Activated CD8-positive, alpha-beta memory T cell treated with anti-CD3 and anti-CD28 coated beads for 1 hour (primary cell): Measurements from ENCODE around the gene FBXO34.
"Not testable (repeated sequence)": the region's sequence is repeated elsewhere in the genome, so short reads cannot be mapped to it uniquely, and the experiment has no call there.

ENCODE experiments used
- DNase-seq, 2 donors: peaks; one replicate each; pipeline ENCODE4 v3.0.0-alpha.2; 2020; ENCODE audit warnings: low read depth in 1 of 2; ENCODE audit errors: extremely low read depth in 1 of 2

Gene FBXO34

DNA sequence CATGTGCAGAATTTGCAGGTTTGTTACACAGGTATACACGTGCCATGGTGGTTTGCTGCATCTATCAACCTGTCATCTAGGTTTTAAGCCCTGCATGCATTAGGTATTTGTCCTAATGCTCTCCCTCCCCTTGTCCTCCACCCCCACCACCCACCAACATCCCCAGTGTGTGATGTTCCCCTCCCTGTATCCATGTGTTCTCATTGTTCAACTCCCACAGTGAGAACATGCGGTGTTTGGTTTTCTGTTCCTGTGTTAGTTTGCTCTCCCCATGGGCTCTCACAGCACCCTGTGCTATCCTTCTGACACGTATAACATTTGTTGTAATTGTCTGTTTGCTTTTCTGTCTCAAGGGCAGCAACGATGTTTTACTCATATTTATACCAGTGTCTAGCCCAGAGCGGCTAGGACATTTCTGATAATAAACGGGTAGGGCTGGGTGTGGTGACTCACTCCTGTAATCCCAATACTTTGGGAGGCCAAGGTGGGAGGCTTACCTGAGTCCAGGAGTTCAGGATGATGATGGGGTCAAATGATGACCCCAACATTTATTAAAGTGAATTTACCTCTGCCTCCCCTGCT is 73.5 kb downstream of the FBXO34 start:
- not testable (repeated sequence) for DNase-seq

DNA sequence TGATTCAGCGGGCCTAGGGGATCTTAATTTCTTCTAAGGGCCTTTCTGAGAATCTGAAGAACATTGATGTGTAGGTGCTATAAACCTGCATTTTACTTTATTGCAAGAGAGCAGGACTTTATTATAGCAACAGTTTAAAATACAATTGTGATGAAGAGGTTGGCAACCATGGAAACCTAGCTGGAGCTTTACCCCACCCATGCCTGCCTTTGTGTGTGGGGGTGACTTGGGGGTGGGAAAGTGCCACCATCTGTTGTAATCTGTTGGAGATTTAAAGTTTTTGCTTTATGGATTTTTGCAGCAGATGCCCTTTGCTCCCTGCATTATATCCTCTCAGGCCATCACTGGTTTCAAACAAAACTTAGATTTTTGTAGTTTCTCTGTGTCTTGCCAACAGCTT is 75.8 kb downstream of the FBXO34 start:
- DNase-seq, result no peak

DNA sequence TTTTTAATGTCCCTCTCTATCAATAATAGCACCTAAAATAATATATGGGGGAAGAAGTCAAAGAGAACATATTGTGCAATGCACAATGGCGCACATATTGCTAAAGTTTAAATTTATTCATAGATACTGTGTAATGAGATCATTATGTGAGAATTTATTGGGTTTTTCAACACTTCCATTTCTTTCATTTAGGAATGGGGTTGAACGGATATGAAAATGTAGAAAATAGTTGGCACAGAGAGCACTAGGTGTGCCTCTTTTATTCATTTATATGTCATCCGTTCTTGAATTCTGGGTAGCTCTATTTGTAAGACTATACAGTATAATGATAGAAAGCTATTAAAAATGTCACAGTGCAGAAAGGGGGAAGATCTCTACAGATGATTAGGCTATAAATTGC is 76.5 kb downstream of the FBXO34 start:
- DNase-seq, result no peak

DNA sequence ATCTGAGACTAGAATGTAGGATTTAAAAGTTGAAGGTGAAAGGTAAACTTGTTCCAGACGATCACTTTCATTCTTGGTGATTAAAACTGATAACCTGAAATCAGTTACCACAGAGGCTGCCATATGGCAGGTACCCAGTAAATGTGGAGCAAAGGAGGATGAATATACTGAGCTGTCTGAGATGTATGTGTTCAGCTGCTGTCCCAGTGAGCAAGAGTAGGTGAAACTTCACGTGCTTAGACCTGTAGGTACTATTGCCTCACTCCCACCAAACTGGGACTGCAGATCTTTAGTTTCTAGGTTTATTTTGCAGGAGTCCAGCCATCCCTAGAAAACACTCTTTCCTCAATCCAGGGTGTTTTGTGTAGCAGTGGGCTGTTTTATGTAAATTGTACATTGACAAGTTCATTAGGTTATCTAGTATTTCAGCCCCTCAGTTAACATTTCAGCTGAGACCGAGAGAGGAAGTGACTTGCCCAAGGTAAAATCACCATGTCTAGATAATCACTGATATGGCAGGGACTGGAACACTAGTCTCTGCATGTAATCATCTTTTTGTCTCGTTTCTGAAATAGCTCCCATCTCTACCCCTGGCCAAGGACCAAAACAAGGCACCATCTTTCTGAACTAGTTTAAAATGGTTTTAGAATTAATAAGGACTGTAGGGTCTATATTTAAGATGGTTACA is 77.7 kb downstream of the FBXO34 start:
- no peak for DNase-seq

DNA sequence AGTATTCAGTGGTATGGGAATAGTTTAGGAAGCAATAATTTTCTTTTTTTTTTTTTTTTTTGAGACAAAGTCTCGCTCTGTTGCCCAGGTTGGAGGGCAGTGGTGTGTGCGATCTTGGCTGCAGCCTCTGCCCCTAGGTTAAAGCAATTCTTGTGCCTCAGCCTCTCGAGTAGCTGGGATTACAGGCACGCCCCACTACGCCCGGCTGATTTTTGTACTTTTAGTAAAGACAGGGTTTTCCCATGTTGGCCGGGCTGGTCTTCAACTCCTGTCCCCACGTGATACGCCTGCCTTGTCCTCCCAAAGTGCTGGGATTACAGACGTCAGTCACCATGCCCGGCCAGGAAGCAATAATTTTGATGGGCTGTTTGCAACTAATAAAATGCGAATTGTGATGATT is 78.3 kb downstream of the FBXO34 start:
- no peak for DNase-seq

DNA sequence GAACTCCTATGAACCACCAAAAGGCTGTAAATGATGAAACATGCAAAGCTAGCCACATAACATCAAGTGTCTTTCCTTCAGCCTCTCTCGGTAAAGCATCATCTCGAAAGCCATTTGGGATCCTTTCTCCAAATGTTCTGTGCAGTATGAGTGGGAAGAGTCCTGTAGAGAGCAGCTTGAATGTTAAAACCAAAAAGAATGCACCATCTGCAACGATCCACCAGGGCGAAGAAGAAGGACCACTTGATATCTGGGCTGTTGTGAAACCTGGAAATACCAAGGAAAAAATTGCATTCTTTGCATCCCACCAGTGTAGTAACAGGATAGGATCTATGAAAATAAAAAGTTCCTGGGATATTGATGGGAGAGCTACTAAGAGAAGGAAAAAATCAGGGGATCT is 79.2 kb downstream of the FBXO34 start:
- no peak for DNase-seq

DNA sequence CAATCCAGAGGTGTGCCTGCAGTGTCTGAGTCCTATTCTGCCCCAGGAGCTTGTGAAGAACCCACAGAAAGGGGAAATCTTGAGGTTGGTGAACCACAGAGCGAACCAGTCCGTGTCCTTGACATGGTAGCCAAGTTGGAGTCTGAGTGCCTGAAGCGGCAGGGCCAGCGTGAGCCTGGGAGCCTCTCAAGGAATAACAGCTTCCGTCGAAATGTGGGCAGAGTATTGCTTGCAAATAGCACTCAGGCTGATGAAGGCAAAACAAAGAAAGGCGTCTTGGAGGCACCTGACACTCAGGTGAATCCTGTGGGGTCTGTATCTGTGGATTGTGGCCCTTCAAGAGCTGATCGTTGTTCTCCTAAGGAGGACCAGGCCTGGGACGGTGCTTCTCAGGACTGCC is 79.9 kb downstream of the FBXO34 start:
- DNase-seq, result no peak

DNA sequence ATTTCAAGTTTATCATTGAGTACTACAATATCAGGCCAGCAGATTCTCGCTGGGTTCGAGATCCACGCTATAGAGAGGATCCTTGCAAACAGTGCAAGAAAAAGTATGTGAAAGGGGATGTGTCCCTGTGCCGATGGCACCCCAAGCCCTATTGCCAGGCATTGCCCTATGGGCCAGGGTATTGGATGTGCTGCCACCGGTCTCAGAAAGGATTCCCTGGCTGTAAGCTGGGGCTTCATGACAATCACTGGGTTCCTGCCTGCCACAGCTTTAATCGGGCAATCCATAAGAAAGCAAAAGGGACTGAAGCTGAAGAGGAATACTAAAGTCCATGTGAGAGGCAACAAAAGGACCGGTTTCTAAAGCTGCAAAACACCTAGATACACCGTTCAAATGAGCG is 81.0 kb downstream of the FBXO34 start:
- no peak for DNase-seq

DNA sequence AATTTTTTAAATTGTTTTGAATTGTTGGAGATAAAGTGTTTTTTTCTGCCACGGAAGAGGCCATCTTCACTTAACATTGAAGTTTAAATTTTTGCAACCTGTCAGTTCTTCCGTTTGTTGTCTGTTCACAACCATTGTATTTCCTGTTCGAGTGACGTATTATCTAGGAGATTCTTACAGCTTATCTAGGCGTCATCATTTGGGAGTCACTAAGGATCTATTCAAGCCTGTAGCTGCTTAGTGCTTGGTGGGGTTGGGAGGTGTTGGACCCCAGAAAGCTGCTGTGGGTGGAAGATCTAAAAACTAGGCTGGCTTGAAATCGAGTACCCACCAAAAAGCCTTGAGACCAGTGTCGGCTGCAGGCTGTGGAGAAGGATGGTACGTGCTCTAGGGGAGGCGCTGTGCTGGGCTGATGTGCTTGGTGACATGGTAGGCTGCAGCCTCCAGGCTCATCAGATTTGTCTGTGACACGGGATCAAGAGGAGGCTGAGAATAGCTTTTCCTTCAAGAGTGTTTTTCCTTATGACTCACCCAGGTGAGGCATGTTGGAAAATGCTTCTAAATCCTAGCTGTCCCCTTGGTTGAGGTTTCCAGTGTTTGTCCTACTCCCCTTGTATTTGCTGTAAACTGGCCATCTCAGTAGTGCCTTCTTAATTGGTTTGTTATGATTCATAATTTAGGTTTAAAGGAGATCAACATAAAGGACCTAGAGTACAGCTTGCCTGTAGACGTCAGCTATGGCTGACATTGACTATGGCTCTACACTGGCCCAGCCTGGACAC is 82.7 kb downstream of the FBXO34 start:
- DNase-seq, result no peak

DNA sequence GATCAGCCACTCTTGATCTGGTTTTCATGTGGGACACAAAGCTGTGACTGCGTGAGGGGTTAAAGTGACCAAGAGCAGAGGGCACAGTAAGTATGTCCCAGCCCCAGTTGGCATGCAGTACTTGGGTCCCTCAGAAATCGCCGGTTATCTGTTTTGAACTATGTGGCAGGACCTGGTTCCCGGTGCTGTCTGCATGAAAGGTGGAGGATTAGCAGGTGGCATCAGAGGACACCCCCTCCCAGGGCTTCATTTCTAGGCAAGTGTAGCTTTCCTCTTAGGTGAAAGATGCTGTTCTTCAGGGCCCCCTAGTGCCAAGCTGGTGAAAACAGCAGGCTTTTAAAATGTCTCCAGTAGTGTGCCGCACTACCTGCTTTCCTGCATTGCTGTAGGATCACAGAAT is 83.3 kb downstream of the FBXO34 start:
- no peak for DNase-seq

DNA sequence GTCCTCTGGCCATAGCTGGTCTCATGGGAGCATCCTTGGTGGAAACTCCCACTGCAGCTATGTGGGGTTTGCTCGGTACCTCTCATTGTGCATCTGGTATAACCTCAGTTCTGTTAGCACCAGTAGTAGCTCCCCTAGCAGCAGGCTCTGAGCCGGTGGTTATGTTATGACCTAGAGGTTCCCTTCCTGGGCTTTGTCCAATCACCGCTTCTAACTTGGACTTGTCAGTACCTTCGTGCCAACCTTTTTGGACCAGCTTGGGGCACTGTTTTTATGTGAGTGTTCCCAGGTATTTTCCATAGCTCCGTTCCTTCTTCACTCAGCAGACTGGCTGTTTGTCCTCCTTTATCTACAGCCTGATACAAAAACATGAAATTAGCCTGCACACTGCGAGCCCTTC is 84.7 kb downstream of the FBXO34 start:
- DNase-seq, result no peak

DNA sequence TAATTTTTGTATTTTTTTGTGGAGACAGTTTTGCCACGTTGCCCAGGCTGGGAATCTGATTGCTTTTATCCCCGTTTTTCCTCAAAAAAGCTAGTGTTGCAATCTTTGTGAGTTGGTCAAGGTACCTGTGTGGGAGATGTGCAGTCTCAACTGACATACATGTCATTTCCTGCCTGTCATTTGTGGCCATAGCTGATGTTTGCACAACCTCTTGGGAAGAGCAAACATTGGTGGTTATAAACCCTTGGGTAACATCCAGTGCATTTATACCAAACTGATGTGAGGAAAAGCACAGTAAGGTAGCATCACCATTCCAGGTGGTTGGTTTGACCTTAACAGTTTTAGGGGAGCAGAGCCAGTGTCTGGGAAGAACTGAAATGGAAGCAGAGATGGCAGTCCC is 85.7 kb downstream of the FBXO34 start:
- DNase-seq, result no peak

DNA sequence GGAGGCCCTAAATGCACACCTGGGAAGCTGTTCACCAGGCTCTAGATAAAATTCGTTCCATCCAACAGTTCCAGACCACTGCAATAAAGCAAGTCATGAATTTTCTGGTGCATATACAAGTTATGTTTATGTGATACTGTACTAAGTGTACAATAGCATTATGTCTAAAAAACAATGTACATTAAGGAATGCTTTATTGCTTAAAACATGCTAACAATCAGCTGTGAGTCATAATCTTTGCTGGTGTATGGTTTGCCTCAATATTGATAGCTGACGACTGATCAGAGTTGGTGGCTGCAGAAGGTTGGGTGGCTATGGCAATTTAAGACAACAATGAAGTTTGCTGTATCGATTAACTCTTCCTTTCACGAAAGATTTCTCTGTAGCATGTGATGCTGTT is 88.1 kb downstream of the FBXO34 start:
- DNase-seq, result no peak

DNA sequence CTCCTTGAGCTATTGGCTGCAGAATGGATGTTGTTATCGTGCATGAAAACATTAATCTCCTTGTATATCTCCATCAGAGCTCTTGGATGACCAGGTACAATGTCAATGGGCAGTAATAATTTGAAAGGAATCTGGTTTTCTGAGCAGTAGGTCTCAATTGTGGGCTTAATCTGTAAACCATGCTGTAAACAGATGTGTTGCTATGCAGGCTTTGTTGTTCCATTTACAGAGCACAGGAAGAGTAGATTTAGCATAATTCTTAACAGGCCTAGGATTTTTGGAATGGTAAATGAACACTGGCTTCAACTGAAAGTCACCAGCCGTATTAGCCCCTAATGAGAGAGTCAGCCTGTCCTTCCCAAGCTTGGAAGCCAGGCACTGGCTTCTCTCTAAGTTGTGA is 90.0 kb downstream of the FBXO34 start:
- no peak for DNase-seq

DNA sequence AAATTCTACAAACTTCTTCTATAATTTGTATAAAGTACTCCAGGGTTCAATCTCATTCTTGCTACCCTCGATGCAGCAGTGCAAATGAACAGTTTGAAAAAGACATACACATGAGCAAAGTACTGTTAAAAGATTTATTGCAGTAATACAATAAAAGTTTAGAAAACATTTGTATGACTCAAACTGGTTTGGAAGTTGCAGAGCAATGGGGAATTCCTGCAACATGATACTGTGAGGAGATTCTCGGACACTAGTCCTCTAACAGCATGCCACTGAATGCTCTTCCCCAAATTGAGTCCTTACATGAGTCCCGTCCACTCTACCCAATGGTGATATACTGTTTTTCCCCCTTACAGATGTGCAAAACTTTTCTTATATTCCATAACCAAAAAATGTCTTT is 95.0 kb downstream of the FBXO34 start:
- no peak for DNase-seq

DNA sequence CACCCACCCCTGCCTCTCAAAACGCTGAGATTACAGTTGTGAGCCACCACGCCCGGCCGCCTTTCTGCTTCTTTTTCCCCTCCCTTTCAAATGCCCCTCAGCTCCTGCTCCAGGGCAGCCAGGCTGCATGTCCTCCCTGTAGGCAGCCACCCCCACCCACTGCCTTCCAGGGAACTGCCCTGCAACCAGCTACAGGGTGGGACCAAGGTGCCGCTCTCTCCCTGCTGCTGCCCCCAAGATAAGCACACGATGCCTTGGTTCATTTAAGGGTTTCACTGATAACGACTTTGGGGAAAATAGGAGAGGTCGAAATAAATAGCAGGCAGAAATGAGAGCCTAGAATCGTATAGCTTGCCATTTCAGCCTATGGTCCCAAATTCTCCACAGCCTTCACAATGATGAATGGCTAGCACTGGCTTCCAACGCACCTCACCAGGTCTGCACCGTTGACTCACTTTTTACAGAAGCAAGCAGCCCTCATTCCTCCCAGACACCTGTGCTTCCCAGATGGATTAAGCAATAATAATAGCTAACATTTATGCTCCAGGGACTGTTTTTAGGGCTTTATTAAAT is 99.7 kb downstream of the FBXO34 start:
- no peak for DNase-seq

DNA sequence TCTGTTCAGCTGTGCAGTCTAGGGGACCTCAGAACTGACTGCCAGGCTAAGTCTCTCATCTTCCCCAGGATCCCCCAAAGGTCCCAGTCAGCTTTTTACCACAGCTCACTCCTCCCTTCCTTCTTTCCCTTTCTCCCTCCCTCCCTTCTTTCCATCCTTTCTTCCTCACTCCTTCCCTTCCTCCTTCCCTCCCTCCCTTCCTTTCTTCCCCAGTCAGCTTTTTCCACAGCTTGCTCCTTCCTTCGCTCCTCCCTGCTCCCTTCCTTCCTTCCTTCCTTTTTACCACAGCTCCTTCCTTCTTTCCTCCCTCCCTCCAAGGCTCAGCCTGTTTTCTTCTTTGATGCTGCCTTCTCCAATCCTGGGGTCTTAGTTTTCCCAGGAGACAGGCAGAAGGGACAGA is 101.2 kb downstream of the FBXO34 start:
- DNase-seq, result no peak

DNA sequence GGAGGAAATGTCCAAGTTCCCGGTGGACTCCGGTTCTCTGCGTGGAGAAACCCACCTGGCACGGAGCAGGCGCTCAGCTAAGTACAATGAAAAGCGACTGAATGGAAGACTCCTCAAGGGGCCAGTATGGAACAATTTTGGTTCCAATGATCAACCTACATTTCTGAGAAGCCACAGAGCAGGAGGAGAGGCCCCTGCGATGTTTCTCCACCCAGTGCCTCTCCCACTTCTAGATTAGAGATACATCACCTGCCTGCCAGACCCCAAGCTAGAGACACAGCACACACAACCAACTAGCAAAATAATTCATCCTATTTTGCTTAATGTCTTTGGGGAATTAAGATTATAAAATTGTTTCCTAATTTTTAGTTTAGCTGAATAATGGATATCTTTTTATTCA is 101.6 kb downstream of the FBXO34 start:
- DNase-seq, result no peak

DNA sequence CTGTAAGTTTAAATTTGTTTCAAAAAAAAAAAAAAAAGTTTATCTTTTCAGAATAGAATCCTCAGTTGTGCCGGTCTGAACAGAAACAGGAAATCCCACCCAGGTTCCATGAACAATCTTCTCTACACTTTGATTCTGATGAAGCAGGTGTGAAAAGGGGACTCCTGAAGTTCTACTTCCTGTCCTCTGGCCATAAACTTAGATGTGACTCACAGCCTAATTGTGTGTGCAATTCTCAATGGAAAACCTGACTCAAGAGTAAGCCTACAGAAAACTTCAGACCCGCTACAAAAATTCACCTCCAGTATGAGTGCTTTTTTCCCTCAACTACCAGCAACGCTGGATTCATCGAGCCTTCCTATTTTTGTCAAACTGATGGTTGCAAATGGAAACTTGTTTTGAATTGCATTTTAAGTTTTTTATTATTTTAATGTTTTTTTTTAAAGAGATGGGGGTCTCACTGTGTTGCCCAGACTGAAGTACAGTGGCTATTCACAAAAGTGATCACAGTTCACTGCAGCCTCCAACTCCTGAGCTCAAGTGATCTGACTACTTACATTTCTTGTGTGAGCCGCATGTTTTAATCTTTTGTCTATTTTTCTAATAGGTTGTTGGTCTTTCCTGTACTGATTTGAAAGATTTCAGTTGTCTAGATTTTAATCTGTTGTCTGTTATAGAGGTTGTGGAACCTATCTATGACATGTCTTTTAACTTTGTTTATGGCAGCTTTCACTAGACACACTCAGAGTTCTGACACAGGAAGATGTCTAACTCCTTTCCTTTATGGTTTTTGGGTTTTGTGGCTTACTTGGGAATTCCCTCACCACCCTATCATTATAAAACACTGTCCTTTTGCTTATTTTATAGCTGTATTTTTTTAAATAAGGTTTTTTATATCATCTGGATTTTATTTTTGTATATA is 102.8 kb downstream of the FBXO34 start:
- DNase-seq, result no peak

DNA sequence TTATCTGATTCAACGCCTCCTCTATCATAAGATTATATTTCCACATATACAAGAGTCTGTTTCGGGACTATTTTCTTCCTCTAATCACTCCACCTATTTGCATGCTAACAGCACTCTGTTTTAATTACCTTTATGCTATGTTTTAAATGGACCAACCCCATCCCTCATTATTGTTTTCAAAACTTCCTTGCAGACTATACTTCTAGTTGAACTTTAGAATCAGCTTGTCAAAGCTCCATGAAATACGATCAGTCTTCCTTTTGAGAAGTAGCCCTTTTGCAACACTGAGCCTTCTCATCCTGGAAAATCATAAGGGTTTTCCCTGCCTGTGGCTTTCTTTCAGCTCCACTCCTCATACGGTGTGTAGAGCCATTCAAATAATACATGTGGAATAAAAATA is 103.5 kb downstream of the FBXO34 start:
- no peak for DNase-seq

DNA sequence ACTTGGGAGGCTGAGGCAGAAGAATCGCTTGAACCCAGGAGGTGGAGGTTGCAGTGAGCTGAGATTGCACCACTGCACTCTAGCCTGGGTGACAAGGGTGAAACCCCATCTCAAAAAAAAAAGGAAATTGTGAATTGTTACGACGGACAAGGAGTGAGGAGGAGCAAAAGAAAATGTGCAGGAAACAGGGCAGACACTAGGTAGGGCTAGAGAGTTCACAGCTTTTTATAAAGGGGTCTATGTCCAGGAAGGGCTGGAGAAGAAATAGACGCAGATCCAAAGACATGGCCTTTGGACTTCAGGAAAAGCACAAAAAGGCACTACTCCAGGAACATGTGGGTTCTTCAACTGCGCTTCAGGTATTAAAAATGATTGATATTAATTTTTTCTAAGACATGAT is 106.0 kb downstream of the FBXO34 start:
- no peak for DNase-seq
